PC-9 (cell line): ENCODE results near the gene NELL1.

Source experiments
- EZH2 ChIP-seq: fragments of 200-600 bp; sonication (generic); IDR thresholded peaks from 2 replicates; pipeline ENCODE4 v1.8.0; 2017; ENCODE audit warnings: antibody characterized with exemption, low read depth
- TF ChIP-seq, protein P1 (sequence below): fragments of 200-600 bp; sonication (generic); conservative IDR thresholded peaks from 2 replicates; pipeline ENCODE4 v1.6.1; 2017; ENCODE audit warnings: mixed run types, antibody characterized with exemption, mild to moderate bottlenecking, moderate library complexity

DNA sequence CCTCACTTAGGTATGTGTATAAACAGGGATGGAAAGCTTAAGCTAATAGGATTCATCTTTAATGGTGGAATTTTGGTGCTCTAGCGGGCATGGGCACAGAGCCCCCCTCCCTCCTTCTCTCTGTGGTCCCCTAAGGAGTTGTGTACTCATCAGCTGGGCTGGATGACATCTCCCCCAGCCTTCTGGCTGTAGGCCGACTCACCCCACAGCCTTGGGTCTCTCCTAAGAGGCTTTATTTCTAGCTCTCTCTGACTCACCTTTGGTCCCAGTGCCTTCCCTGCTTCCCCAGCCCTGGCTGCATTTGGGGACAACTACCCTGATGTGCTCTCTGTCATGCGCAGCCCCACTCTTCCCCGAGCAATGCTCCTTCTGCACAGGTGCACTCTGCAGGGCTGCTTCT lies 43.1 kb upstream of the NELL1 start:
- TF ChIP-seq, protein P1, sequence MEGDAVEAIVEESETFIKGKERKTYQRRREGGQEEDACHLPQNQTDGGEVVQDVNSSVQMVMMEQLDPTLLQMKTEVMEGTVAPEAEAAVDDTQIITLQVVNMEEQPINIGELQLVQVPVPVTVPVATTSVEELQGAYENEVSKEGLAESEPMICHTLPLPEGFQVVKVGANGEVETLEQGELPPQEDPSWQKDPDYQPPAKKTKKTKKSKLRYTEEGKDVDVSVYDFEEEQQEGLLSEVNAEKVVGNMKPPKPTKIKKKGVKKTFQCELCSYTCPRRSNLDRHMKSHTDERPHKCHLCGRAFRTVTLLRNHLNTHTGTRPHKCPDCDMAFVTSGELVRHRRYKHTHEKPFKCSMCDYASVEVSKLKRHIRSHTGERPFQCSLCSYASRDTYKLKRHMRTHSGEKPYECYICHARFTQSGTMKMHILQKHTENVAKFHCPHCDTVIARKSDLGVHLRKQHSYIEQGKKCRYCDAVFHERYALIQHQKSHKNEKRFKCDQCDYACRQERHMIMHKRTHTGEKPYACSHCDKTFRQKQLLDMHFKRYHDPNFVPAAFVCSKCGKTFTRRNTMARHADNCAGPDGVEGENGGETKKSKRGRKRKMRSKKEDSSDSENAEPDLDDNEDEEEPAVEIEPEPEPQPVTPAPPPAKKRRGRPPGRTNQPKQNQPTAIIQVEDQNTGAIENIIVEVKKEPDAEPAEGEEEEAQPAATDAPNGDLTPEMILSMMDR = no peak
- TF ChIP-seq EZH2 = no peak
